Fibroblast of lung (primary cell): ENCODE results near the gene NSUN2. TPM values are rescaled to one million over a fixed set of nuclear protein-coding genes. Genes with fewer than 3 reads are reported as not detected.

Experiments
- DNase-seq, 2 donors: peaks; one replicate each; pipeline versions ENCODE4 v3.0.0 to v3.0.0-alpha.2; 2010; ENCODE audit warnings: low read depth in 2 of 2
- H2AFZ ChIP-seq: 2 replicates; pipeline ENCODE4 v1.5.1; 2012; ENCODE audit warnings: low read length, control low read depth, inconsistent platforms
- H3K27ac ChIP-seq: 2 replicates; pipeline ENCODE4 v1.5.1; 2011; ENCODE audit warnings: low read length, control low read depth; ENCODE audit not compliant: insufficient read depth
- H3K27me3 ChIP-seq: 2 replicates; pipeline ENCODE4 v1.5.1; 2011; ENCODE audit warnings: mild to moderate bottlenecking, low read length; ENCODE audit not compliant: control insufficient read depth, insufficient read depth
- H3K36me3 ChIP-seq: 2 replicates; pipeline ENCODE4 v1.5.1; 2011; ENCODE audit warnings: low read length; ENCODE audit not compliant: control insufficient read depth, insufficient read depth
- H3K4me1 ChIP-seq: 2 replicates; pipeline ENCODE4 v1.5.1; 2011; ENCODE audit warnings: low read length; ENCODE audit not compliant: control insufficient read depth, insufficient read depth; ENCODE audit errors: extremely low read depth
- H3K4me2 ChIP-seq: 2 replicates; pipeline ENCODE4 v1.5.1; 2011; ENCODE audit warnings: low read length, control low read depth; ENCODE audit not compliant: insufficient read depth; ENCODE audit errors: extremely low read depth
- H3K4me3 ChIP-seq, 4 experiments: fragments of 200-600 bp in 1 of 4; sonication (generic) in 1 of 4; replicated peaks in 1 of 4; 2 replicates each; pipeline ENCODE4 v1.5.1; 2011 to 2016; ENCODE audit warnings: low read length in 4 of 4, low read depth in 3 of 4, mild to moderate bottlenecking in 3 of 4, control low read depth in 2 of 4, inconsistent platforms in 1 of 4, mixed read lengths in 1 of 4; ENCODE audit not compliant: insufficient read depth in 1 of 4; ENCODE audit errors: control extremely low read depth in 1 of 4
- H3K79me2 ChIP-seq: 2 replicates; pipeline ENCODE4 v1.5.1; 2012; ENCODE audit warnings: mild to moderate bottlenecking, low read length, inconsistent platforms; ENCODE audit not compliant: control insufficient read depth, insufficient read depth
- H3K9ac ChIP-seq: 2 replicates; pipeline ENCODE4 v1.5.1; 2011; ENCODE audit warnings: mild to moderate bottlenecking, low read length, control low read depth; ENCODE audit not compliant: insufficient read depth
- H3K9me3 ChIP-seq: 2 replicates; pipeline ENCODE4 v1.5.1; 2012; ENCODE audit warnings: low read depth, low read length; ENCODE audit not compliant: control insufficient read depth, insufficient read depth
- H4K20me1 ChIP-seq: 2 replicates; pipeline ENCODE4 v1.5.1; 2011; ENCODE audit warnings: low read length; ENCODE audit not compliant: control insufficient read depth, insufficient read depth; ENCODE audit errors: extremely low read depth
- EZH2 ChIP-seq: IDR thresholded peaks from 2 replicates; pipeline ENCODE4 v1.5.1; 2012; ENCODE audit warnings: low read length, control low read depth, mild to moderate bottlenecking; ENCODE audit errors: missing control alignments
- polyA minus RNA-seq: library from RNA; depleted of rRNA, polyadenylated mRNA; stranded (reverse); fragments of >200 nt; gene quantifications from 2 replicates; pipeline ENCODE4 v1.2.3, GENCODE V29; 2011; ENCODE audit warnings: low replicate concordance
- polyA plus RNA-seq, 2 donors: library from polyadenylated mRNA; depleted of rRNA in 1 of 2; stranded (reverse) in 1 of 2; unstranded in 1 of 2; fragments of >200 nt; gene quantifications; 2 replicates each; pipeline ENCODE4 v1.2.1, GENCODE V29; 2011 to 2012; ENCODE audit warnings: missing spikeins in 1 of 2
- total RNA-seq: library from RNA; depleted of rRNA; stranded (reverse); fragments of >200 nt; gene quantifications from 2 replicates; pipeline ENCODE4 v1.2.1, GENCODE V29; 2014
- TF ChIP-seq, protein P1 (sequence below), 2 donors: IDR thresholded peaks in 1 of 2; conservative IDR thresholded peaks in 1 of 2; 1 replicate in 1 of 2; 2 replicates in 1 of 2; pipeline ENCODE4 v1.5.1; 2011 to 2012; ENCODE audit warnings: low read length in 2 of 2, control low read depth in 1 of 2, inconsistent platforms in 1 of 2, low read depth in 1 of 2, mild to moderate bottlenecking in 1 of 2

NSUN2 gene
- total RNA-seq: 36.5 and 43.6 TPM in 2 replicates
- polyA plus RNA-seq: 40.2 and 53.6 TPM in 2 replicates
- polyA plus RNA-seq (2012): 34.4 and 44.5 TPM in 2 replicates
- polyA minus RNA-seq: 32.4 and 39.6 TPM in 2 replicates

DNA sequence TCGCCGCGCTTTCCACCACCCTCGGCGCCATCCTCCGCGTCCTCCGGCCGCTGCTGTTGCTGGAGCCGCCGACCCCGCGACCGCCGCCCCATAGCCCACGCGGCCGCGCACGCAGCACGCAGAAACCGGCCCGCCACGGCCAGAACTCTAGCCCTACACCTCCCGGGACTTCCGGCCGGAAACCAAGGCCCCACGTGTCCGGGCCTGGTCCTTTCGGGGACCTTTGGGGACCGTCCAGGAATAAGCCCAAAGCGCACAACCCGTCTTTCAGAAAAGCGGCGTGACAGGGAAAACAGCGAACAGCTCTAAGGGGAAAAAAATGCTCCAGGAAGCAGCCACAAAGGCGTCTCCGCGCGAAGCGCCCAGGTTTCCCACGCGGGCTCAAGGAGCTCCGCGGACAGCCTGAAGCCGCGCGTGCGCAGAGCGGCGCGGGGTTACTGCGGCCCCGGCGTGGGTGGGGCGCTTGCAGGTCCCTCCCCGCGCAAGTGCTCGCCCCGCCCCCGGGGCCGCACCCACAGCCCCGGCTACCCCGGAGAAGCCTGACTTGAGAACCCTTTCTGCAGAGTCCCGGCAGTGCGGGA, at the start of gene NSUN2, which contains the start of gene SRD5A1:
TSS of gene NSUN2 (minus strand) at position 157 of the 581 bp plus-strand sequence. CDS start at position 92, 65 bp downstream.
TSS of gene SRD5A1 (plus strand) at position 553 of the 581 bp plus-strand sequence. CDS start 137 bp downstream, outside the sequence.
- peaks cover 82% of the 10 kb centered on the region for H3K79me2 ChIP-seq
- peaks cover 2% of the 10 kb centered on the region for H3K4me1 ChIP-seq
- peak within 1 kb of the TSS; percentile 77 for H2AFZ ChIP-seq
- TF ChIP-seq, protein P1, sequence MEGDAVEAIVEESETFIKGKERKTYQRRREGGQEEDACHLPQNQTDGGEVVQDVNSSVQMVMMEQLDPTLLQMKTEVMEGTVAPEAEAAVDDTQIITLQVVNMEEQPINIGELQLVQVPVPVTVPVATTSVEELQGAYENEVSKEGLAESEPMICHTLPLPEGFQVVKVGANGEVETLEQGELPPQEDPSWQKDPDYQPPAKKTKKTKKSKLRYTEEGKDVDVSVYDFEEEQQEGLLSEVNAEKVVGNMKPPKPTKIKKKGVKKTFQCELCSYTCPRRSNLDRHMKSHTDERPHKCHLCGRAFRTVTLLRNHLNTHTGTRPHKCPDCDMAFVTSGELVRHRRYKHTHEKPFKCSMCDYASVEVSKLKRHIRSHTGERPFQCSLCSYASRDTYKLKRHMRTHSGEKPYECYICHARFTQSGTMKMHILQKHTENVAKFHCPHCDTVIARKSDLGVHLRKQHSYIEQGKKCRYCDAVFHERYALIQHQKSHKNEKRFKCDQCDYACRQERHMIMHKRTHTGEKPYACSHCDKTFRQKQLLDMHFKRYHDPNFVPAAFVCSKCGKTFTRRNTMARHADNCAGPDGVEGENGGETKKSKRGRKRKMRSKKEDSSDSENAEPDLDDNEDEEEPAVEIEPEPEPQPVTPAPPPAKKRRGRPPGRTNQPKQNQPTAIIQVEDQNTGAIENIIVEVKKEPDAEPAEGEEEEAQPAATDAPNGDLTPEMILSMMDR (conservative IDR thresholded peaks at IDR 0.05 in 1 of 2, IDR thresholded peaks at IDR 0.05 in 1 of 2; ENCODE audit: low read depth in 1 of 2, low read length in 2 of 2): no peak
- no peak for TF ChIP-seq EZH2
- peak within 1 kb of the TSS; percentile 98 for H3K27ac ChIP-seq
- DNase-seq: peak; percentile 90 to 93
- peaks cover 9% of the 10 kb centered on the region for H3K36me3 ChIP-seq
- peak within 1 kb of the TSS; percentile 98 for H3K9ac ChIP-seq
- peak within 1 kb of the TSS; percentile 88 for H3K4me2 ChIP-seq
- peak within 1 kb of the TSS; percentile 84 to 96 (median 90) for H3K4me3 ChIP-seq
- no peaks in the 10 kb centered on the region for H3K27me3 ChIP-seq
- no peaks in the 10 kb centered on the region for H3K9me3 ChIP-seq
- no peaks in the 10 kb centered on the region for H4K20me1 ChIP-seq

DNA sequence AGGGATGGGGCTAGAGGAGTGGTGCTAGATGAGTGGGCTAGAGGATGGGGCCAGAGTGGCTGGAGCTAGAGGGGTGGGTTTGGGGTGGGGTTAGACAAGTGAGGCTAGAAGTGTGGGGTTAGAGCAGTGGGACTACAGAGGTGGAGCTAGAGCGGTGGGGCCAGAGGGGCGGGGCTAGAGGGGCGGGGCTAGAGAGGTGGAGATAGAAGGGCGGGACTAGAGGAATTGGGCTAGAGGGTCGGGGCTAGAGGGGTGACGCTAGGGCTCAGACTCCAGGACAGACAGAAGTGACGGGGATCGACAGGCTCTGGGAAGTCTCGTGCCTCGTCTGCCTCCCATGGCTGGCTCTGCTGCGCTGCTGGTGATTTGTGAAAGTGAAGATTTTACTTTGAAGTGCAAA, 49.4 kb upstream of the NSUN2 start:
- Histone ChIP-seq H3K9me3 (no peaks in the 10 kb centered on the region), H3K36me3 (no peaks in the 10 kb centered on the region), H3K9ac (no peak overlapping the region), H3K4me1 (no peaks in the 10 kb centered on the region), H3K79me2 (no peaks in the 10 kb centered on the region), H3K4me2 (no peak overlapping the region), H3K4me3 (no peak overlapping the region), H4K20me1 (no peaks in the 10 kb centered on the region), H2AFZ (no peak overlapping the region), H3K27ac (no peak overlapping the region), H3K27me3 (no peaks in the 10 kb centered on the region)
- TF ChIP-seq, protein P1 (conservative IDR thresholded peaks at IDR 0.05 in 1 of 2, IDR thresholded peaks at IDR 0.05 in 1 of 2; ENCODE audit: low read depth in 1 of 2, low read length in 2 of 2): no peak
- no peak for TF ChIP-seq EZH2
- no peak for DNase-seq

DNA sequence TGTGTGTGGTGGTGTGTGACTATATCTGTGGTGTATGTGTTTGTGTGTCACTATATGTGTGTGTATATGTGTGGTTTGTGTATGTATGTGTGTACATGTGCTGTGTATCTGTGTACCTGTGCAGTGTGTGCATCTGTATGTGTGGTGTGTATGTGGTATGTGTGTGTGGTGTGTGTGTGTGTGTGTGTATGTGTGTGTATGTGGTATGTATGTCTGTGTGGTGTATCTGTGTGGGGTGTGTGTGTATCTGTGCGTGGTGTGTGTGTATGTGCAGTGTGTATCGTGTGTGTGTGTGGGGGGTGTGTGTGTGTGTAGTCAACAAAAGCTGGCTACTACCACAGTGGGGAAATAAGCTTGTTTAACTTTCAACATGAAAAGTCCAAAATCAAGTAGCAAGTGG, 48.8 kb upstream of the NSUN2 start:
- Histone ChIP-seq H3K36me3 (no peaks in the 10 kb centered on the region), H3K27me3 (no peaks in the 10 kb centered on the region), H3K4me2 (no peak overlapping the region), H3K4me1 (no peaks in the 10 kb centered on the region), H3K27ac (no peak overlapping the region), H3K4me3 (no peak overlapping the region), H3K79me2 (no peaks in the 10 kb centered on the region), H3K9me3 (no peaks in the 10 kb centered on the region), H3K9ac (no peak overlapping the region), H2AFZ (no peak overlapping the region), H4K20me1 (no peaks in the 10 kb centered on the region)
- DNase-seq: no peak
- TF ChIP-seq, protein P1 (conservative IDR thresholded peaks at IDR 0.05 in 1 of 2, IDR thresholded peaks at IDR 0.05 in 1 of 2; ENCODE audit: low read depth in 1 of 2, low read length in 2 of 2): no peak
- TF ChIP-seq EZH2: no peak
